ENCODE results near the gene ZNF615. TPM values are rescaled to one million over a fixed set of nuclear protein-coding genes. Genes with fewer than 3 reads are reported as not detected.

The ZNF615 gene
- total RNA-seq, 1 experiment from 2014 or later: 5.2 TPM

Other genes starting within 250 kb of the ZNF615 start
- gene FPR2, start 247.0 kb downstream of the ZNF615 start, total RNA-seq (2014; rRNA removed; shearing (Covaris generic); ENCODE audit: low replicate concordance): 1.1 TPM in 1 of 2 replicates, not detected in the other
- gene FPR3, start 213.1 kb downstream of the ZNF615 start, total RNA-seq (2014; rRNA removed; shearing (Covaris generic); ENCODE audit: low replicate concordance): not detected in 2 replicates
- gene ZNF577, start 120.3 kb downstream of the ZNF615 start, total RNA-seq (2014; rRNA removed; shearing (Covaris generic); ENCODE audit: low replicate concordance): not detected in 2 replicates
- gene ZNF649, start 103.2 kb downstream of the ZNF615 start, total RNA-seq (2014; rRNA removed; shearing (Covaris generic); ENCODE audit: low replicate concordance): not detected in 2 replicates
- gene ZNF613, start 80.7 kb downstream of the ZNF615 start, total RNA-seq (2014; rRNA removed; shearing (Covaris generic); ENCODE audit: low replicate concordance): 0.78 and 4.4 TPM in 2 replicates
- gene ZNF350, start 21.4 kb downstream of the ZNF615 start, total RNA-seq (2014; rRNA removed; shearing (Covaris generic); ENCODE audit: low replicate concordance): 3.0 and 6.7 TPM in 2 replicates
- gene ZNF614, start 20.2 kb upstream of the ZNF615 start, total RNA-seq (2014; rRNA removed; shearing (Covaris generic); ENCODE audit: low replicate concordance): 6.6 and 8.7 TPM in 2 replicates
- 3.4 and 4.2 TPM in 2 replicates for gene ZNF432, start 40.6 kb upstream of the ZNF615 start, total RNA-seq (2014; rRNA removed; shearing (Covaris generic); ENCODE audit: low replicate concordance)
- 9.9 and 10.4 TPM in 2 replicates for gene ZNF841, start 87.6 kb upstream of the ZNF615 start, total RNA-seq (2014; rRNA removed; shearing (Covaris generic); ENCODE audit: low replicate concordance)
- gene ZNF616, start 131.7 kb upstream of the ZNF615 start, total RNA-seq (2014; rRNA removed; shearing (Covaris generic); ENCODE audit: low replicate concordance): 2.3 and 20.2 TPM in 2 replicates
- 0.06 and 1.1 TPM in 2 replicates for gene ZNF836, start 163.4 kb upstream of the ZNF615 start, total RNA-seq (2014; rRNA removed; shearing (Covaris generic); ENCODE audit: low replicate concordance)
- 236 and 278 TPM in 2 replicates for gene PPP2R1A, start 181.8 kb upstream of the ZNF615 start, total RNA-seq (2014; rRNA removed; shearing (Covaris generic); ENCODE audit: low replicate concordance)

Data from Caki2 (cell line).